Measurements from ENCODE around the gene DPEP3. TPM values are rescaled to one million over a fixed set of nuclear protein-coding genes. Genes with fewer than 3 reads are reported as not detected.

DPEP3 gene
- total and polyA plus RNA-seq, 8 donors, result not detected

DNA sequence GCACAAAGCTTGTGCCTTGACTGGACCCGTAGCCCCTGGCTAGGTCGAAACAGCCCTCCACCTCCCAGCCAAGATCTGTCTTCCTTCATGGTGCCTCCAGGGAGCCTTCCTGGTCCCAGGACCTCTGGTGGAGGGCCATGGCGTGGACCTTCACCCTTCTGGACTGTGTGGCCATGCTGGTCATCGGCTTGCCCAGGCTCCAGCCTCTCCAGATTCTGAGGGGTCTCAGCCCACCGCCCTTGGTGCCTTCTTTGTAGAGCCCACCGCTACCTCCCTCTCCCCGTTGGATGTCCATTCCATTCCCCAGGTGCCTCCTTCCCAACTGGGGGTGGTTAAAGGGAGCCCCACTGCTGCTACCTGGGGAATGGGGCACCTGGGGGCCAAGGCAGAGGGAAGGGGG is 52.2 kb downstream of the DPEP3 start:
- Histone ChIP-seq H3K36me3 (peaks cover 15 to 81% (median 68%) of the 10 kb centered on the region in 4 donors), H3K4me1 (peaks cover 12 to 30% (median 14%) of the 10 kb centered on the region in 4 donors), H3K27me3 (no peaks in the 10 kb centered on the region), H3K9me3 (no peaks in the 10 kb centered on the region), H3K4me3 (no peak overlapping the region), H3K27ac (no peak overlapping the region)
- TF ChIP-seq, protein P1, sequence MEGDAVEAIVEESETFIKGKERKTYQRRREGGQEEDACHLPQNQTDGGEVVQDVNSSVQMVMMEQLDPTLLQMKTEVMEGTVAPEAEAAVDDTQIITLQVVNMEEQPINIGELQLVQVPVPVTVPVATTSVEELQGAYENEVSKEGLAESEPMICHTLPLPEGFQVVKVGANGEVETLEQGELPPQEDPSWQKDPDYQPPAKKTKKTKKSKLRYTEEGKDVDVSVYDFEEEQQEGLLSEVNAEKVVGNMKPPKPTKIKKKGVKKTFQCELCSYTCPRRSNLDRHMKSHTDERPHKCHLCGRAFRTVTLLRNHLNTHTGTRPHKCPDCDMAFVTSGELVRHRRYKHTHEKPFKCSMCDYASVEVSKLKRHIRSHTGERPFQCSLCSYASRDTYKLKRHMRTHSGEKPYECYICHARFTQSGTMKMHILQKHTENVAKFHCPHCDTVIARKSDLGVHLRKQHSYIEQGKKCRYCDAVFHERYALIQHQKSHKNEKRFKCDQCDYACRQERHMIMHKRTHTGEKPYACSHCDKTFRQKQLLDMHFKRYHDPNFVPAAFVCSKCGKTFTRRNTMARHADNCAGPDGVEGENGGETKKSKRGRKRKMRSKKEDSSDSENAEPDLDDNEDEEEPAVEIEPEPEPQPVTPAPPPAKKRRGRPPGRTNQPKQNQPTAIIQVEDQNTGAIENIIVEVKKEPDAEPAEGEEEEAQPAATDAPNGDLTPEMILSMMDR (IDR thresholded peaks at IDR 0.05), result no peak
- TF ChIP-seq EP300 (IDR thresholded peaks at IDR 0.05), result no peak
- no peak for TF ChIP-seq POLR2A (IDR thresholded peaks at IDR 0.05)
- no peak for TF ChIP-seq POLR2AphosphoS5 (IDR thresholded peaks at IDR 0.05)
- 75 to 80% (median 76%) methylated on average over 7 of the region's 7 CpGs for WGBS, 5 donors
- intact Hi-C loops (cut with DNase I; ENCODE audit: low total_unique reads), result loop anchor here (5.0 kb wide), 1 partner anchor 46 kb away; the partner anchor contains the start of gene NRN1L
- DNase-seq, result no peak

DNA sequence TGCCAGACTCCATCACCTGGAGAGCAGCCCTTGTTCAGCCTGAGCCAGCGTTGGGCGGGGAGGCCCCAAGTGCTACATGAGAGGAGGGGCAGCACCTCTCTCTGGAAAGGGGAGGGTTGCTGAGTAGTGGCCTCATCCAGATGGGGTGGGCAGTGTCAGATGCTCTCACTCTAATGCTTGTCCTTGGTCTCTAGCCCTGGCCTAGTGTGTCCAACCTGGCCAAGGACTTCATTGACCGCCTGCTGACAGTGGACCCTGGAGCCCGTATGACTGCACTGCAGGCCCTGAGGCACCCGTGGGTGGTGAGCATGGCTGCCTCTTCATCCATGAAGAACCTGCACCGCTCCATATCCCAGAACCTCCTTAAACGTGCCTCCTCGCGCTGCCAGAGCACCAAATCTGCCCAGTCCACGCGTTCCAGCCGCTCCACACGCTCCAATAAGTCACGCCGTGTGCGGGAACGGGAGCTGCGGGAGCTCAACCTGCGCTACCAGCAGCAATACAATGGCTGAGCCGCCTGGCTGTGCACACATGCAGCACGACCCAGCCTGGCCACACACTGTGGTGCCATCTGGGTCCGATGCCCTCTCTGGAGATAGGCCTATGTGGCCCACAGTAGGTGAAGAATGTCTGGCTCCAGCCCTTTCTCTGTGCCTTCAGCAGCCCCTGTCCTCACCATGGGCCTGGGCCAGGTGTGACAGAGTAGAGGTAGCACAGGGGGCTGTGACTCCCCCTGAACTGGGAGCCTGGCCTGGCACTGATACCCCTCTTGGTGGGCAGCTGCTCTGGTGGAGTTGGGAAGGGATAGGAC is 53.0 kb downstream of the DPEP3 start:
- H3K4me1 ChIP-seq, result peaks cover 12 to 38% (median 18%) of the 10 kb centered on the region in 4 donors
- intact Hi-C loops (cut with DNase I; ENCODE audit: low total_unique reads), result loop anchor here (5.0 kb wide), 1 partner anchor 45 kb away; the partner anchor contains the start of gene NRN1L
- no peak for DNase-seq
- no peaks in the 10 kb centered on the region for H3K27me3 ChIP-seq
- peaks cover 19 to 81% (median 72%) of the 10 kb centered on the region in 4 donors for H3K36me3 ChIP-seq
- 85 to 100% (median 90%) methylated on average over 1 to 22 of the region's 22 CpGs for WGBS, 5 donors
- no peak overlapping the region for H3K4me3 ChIP-seq
- TF ChIP-seq EP300 (IDR thresholded peaks at IDR 0.05), result no peak
- TF ChIP-seq, protein P1 (IDR thresholded peaks at IDR 0.05), result no peak
- no peaks in the 10 kb centered on the region for H3K9me3 ChIP-seq
- peak overlapping the region in 2 of 5 donors; percentile 49 to 52 for H3K27ac ChIP-seq

DNA sequence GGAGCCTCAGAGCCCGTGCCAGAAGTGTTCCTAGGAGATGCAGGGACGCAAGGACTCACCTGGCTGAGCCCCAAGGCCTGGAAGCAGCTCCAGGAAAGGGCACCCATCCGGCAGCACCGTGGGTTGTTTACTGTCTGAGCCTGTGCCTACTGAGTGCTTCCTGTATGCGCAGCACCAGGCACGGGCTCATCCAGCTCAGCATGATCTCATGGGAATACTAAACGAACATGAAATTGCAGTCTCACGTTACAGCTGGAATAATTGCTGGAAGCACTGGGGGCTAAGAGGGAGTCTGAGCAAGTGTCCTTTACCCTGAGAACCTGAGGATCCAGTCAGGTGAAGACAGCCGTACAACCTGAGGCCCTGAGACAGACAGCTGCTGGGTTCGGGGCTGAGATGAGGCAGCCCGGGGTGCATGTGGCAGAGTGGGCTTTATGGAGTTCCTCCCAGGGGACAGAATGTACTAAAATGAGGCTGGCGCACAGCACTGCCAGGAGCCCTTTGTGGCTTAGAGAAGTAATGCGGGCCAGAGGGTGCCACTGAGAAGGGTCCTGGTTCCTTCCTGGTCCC is 54.0 kb downstream of the DPEP3 start:
- peak in 1 of 2 donors; percentile 63 for DNase-seq
- intact Hi-C loops (cut with DNase I; ENCODE audit: low total_unique reads), result loop anchor here (5.0 kb wide), 1 partner anchor 44 kb away; the partner anchor contains the start of gene NRN1L
- peak overlapping the region in 4 of 5 donors; percentile 49 to 59 (median 55) for H3K27ac ChIP-seq
- H3K9me3 ChIP-seq, result no peaks in the 10 kb centered on the region
- TF ChIP-seq POLR2A (IDR thresholded peaks at IDR 0.05) (no peak), POLR2AphosphoS5 (IDR thresholded peaks at IDR 0.05) (peak in 1 of 3 donors; percentile 36)
- TF ChIP-seq, protein P1 (IDR thresholded peaks at IDR 0.05), result no peak
- no peaks in the 10 kb centered on the region for H3K27me3 ChIP-seq
- WGBS, 5 donors, result 39 to 57% (median 48%) methylated on average over 12 to 13 of the region's 13 CpGs
- H3K36me3 ChIP-seq, result peaks cover 22 to 77% (median 64%) of the 10 kb centered on the region in 4 donors
- H3K4me3 ChIP-seq, result no peak overlapping the region
- peaks cover 12 to 46% (median 18%) of the 10 kb centered on the region in 4 donors for H3K4me1 ChIP-seq

Small RNAs within 50 kb of the gene (small RNA-seq; reads per million reads assigned to genes)
- gene RNU6-359P, result 0 reads per million in 4 donors

Other genes with a start within 250 kb of the DPEP3 start
- 10 to 100 TPM in 3 of 5 donors, 1 to 10 TPM in 2; 7.8 to 37.3 (median 13.0) TPM for gene RANBP10, start 173.9 kb downstream of the DPEP3 start, total RNA-seq
- gene RANBP10, start 173.9 kb downstream of the DPEP3 start, polyA plus RNA-seq, result 1 to 10 TPM; 2.9 to 6.9 (median 4.2) TPM
- gene TSNAXIP1, start 173.6 kb downstream of the DPEP3 start, total RNA-seq, result 10 to 100 TPM in 1 of 5 donors, 1 to 10 TPM in 2, under 1 TPM in 1, not detected in 1; 0.45 to 25.7 (median 1.7) TPM
- gene TSNAXIP1, start 173.6 kb downstream of the DPEP3 start, polyA plus RNA-seq, result 1 to 10 TPM in 1 of 3 donors, under 1 TPM in 2; 0.46 to 1.2 (median 1.00) TPM
- gene THAP11, start 138.2 kb downstream of the DPEP3 start, total RNA-seq, result 100 to 1,000 TPM in 1 of 5 donors, 10 to 100 TPM in 4; 12.5 to 109 (median 53.9) TPM
- gene THAP11, start 138.2 kb downstream of the DPEP3 start, polyA plus RNA-seq, result 10 to 100 TPM; 15.8 to 25.7 (median 18.7) TPM
- gene NUTF2, start 133.6 kb downstream of the DPEP3 start, total RNA-seq, result 10 to 100 TPM in 4 of 5 donors, 1 to 10 TPM in 1; 9.3 to 64.7 (median 25.7) TPM
- gene NUTF2, start 133.6 kb downstream of the DPEP3 start, polyA plus RNA-seq, result 100 to 1,000 TPM in 2 of 3 donors, 10 to 100 TPM in 1; 92.0 to 125 (median 112) TPM
- 10 to 100 TPM; 27.4 to 80.7 (median 71.0) TPM for gene CENPT, start 132.8 kb downstream of the DPEP3 start, total RNA-seq
- 10 to 100 TPM; 36.8 to 64.8 (median 48.3) TPM for gene CENPT, start 132.8 kb downstream of the DPEP3 start, polyA plus RNA-seq
- 100 to 1,000 TPM in 2 of 5 donors, 10 to 100 TPM in 3; 41.5 to 141 (median 58.5) TPM for gene EDC4, start 107.4 kb downstream of the DPEP3 start, total RNA-seq
- 10 to 100 TPM; 22.0 to 27.6 (median 22.2) TPM for gene EDC4, start 107.4 kb downstream of the DPEP3 start, polyA plus RNA-seq
- gene NRN1L, start 95.6 kb downstream of the DPEP3 start, total RNA-seq, result not detected
- gene NRN1L, start 95.6 kb downstream of the DPEP3 start, polyA plus RNA-seq, result 1 to 10 TPM in 2 of 3 donors, not detected in 1; 2.0 to 2.7 TPM
- gene PSKH1, start 87.2 kb downstream of the DPEP3 start, total RNA-seq, result 10 to 100 TPM; 17.5 to 93.7 (median 26.1) TPM
- gene PSKH1, start 87.2 kb downstream of the DPEP3 start, polyA plus RNA-seq, result 10 to 100 TPM; 10.2 to 26.5 (median 13.4) TPM
- 10 to 100 TPM in 1 of 5 donors, 1 to 10 TPM in 2, under 1 TPM in 1, not detected in 1; 0.37 to 11.0 (median 4.0) TPM for gene CTRL, start 48.6 kb downstream of the DPEP3 start, total RNA-seq
- gene CTRL, start 48.6 kb downstream of the DPEP3 start, polyA plus RNA-seq, result 1 to 10 TPM in 2 of 3 donors, under 1 TPM in 1; 0.62 to 2.1 (median 1.3) TPM
- 10 to 100 TPM; 22.8 to 85.8 (median 52.5) TPM for gene PSMB10, start 43.6 kb downstream of the DPEP3 start, total RNA-seq
- 100 to 1,000 TPM; 128 to 205 (median 134) TPM for gene PSMB10, start 43.6 kb downstream of the DPEP3 start, polyA plus RNA-seq
- gene LCAT, start 36.4 kb downstream of the DPEP3 start, total RNA-seq, result 10 to 100 TPM; 10.1 to 20.1 (median 12.8) TPM
- gene LCAT, start 36.4 kb downstream of the DPEP3 start, polyA plus RNA-seq, result 10 to 100 TPM; 18.6 to 20.7 (median 19.2) TPM
- gene SLC12A4, start 11.9 kb downstream of the DPEP3 start, total RNA-seq, result 100 to 1,000 TPM in 1 of 5 donors, 10 to 100 TPM in 4; 12.7 to 136 (median 25.9) TPM
- 10 to 100 TPM in 2 of 3 donors, 1 to 10 TPM in 1; 5.7 to 19.8 (median 16.2) TPM for gene SLC12A4, start 11.9 kb downstream of the DPEP3 start, polyA plus RNA-seq
- gene DPEP2, start 19.0 kb upstream of the DPEP3 start, total RNA-seq, result 1 to 10 TPM in 3 of 5 donors, not detected in 2; 2.4 to 5.2 (median 3.1) TPM
- under 1 TPM; 0.61 to 0.95 (median 0.75) TPM for gene DPEP2, start 19.0 kb upstream of the DPEP3 start, polyA plus RNA-seq
- not detected for gene DPEP2NB, start 35.4 kb upstream of the DPEP3 start, total RNA-seq
- not detected for gene DPEP2NB, start 35.4 kb upstream of the DPEP3 start, polyA plus RNA-seq
- gene DDX28, start 42.7 kb upstream of the DPEP3 start, total RNA-seq, result 1 to 10 TPM in 3 of 5 donors, not detected in 2; 4.6 to 8.9 (median 7.3) TPM
- 1 to 10 TPM; 6.3 to 9.7 (median 7.3) TPM for gene DDX28, start 42.7 kb upstream of the DPEP3 start, polyA plus RNA-seq
- gene DUS2, start 42.8 kb upstream of the DPEP3 start, total RNA-seq, result 10 to 100 TPM in 4 of 5 donors, under 1 TPM in 1; 0.45 to 27.5 (median 15.2) TPM
- 1 to 10 TPM; 4.3 to 9.5 (median 5.0) TPM for gene DUS2, start 42.8 kb upstream of the DPEP3 start, polyA plus RNA-seq
- gene NFATC3, start 104.9 kb upstream of the DPEP3 start, total RNA-seq, result 100 to 1,000 TPM in 2 of 5 donors, 10 to 100 TPM in 3; 20.1 to 385 (median 23.9) TPM
- 1 to 10 TPM; 5.5 to 5.8 (median 5.6) TPM for gene NFATC3, start 104.9 kb upstream of the DPEP3 start, polyA plus RNA-seq

Measured in stomach (tissue), 9 donors.